Measurements from ENCODE around the gene MDFI.

MDFI gene

GRCh38 chr6:41597246-41598000 lies 40.8 kb upstream of the MDFI start:
- peaks cover under 1% of the 10 kb centered on the region for H3K4me1 ChIP-seq (ENCODE audit: insufficient read depth, low read length, severe bottlenecking)
- H3K79me2 ChIP-seq (ENCODE audit: insufficient read depth, low read length) = no peaks in the 10 kb centered on the region
- no peaks in the 10 kb centered on the region for H3K36me3 ChIP-seq (ENCODE audit: insufficient read depth, low read length)

GRCh38 chr6:41598670-41599014 lies 39.6 kb upstream of the MDFI start:
- H4K20me1 ChIP-seq (ENCODE audit: insufficient read depth, low read length) = no peaks in the 10 kb centered on the region
- H3F3A ChIP-seq (ENCODE audit: insufficient read depth, low read length) = no peaks in the 10 kb centered on the region
- H3K79me2 ChIP-seq (ENCODE audit: insufficient read depth, low read length) = no peaks in the 10 kb centered on the region
- no peaks in the 10 kb centered on the region for H3K27me3 ChIP-seq (ENCODE audit: insufficient read depth, low read length)
- H3K9ac ChIP-seq (ENCODE audit: low read length) = no peak overlapping the region
- H2AFZ ChIP-seq (ENCODE audit: low read length) = no peak overlapping the region
- H3K4me3 ChIP-seq (ENCODE audit: low read depth, low read length, poor library complexity, severe bottlenecking) = no peak overlapping the region
- H3K36me3 ChIP-seq (ENCODE audit: insufficient read depth, low read length) = no peaks in the 10 kb centered on the region
- H3K9me3 ChIP-seq (ENCODE audit: low read length) = no peaks in the 10 kb centered on the region
- no peak for TF ChIP-seq CTCF (IDR thresholded peaks at IDR 0.05; ENCODE audit: low read length)
- no peak for TF ChIP-seq EZH2 (IDR thresholded peaks at IDR 0.05; ENCODE audit: borderline replicate concordance, low read length)
- H3K9me2 ChIP-seq (ENCODE audit: low read depth, low read length) = no peaks in the 10 kb centered on the region
- no peak overlapping the region for H3K4me2 ChIP-seq (ENCODE audit: low read length)
- no peak overlapping the region for H3K27ac ChIP-seq (ENCODE audit: low read depth, low read length, poor library complexity, severe bottlenecking)
- H3K4me1 ChIP-seq (ENCODE audit: insufficient read depth, low read length, severe bottlenecking) = peaks cover 10% of the 10 kb centered on the region

More at GRCh38 chr6:41597246-41598000, 40.8 kb upstream of the MDFI start:
- Histone ChIP-seq H3F3A (ENCODE audit: insufficient read depth, low read length) (no peaks in the 10 kb centered on the region), H4K20me1 (ENCODE audit: insufficient read depth, low read length) (no peaks in the 10 kb centered on the region), H3K9me3 (ENCODE audit: low read length) (no peaks in the 10 kb centered on the region), H3K27ac (ENCODE audit: low read depth, low read length, poor library complexity, severe bottlenecking) (no peak overlapping the region), H3K9ac (ENCODE audit: low read length) (no peak overlapping the region), H3K27me3 (ENCODE audit: insufficient read depth, low read length) (no peaks in the 10 kb centered on the region), H3K4me2 (ENCODE audit: low read length) (no peak overlapping the region), H3K4me3 (ENCODE audit: low read depth, low read length, poor library complexity, severe bottlenecking) (no peak overlapping the region), H2AFZ (ENCODE audit: low read length) (no peak overlapping the region), H3K9me2 (ENCODE audit: low read depth, low read length) (no peaks in the 10 kb centered on the region)
- TF ChIP-seq CTCF (IDR thresholded peaks at IDR 0.05; ENCODE audit: low read length) (no peak), EZH2 (IDR thresholded peaks at IDR 0.05; ENCODE audit: borderline replicate concordance, low read length) (no peak)

GRCh38 chr6:41599015-41599851 lies 39.0 kb upstream of the MDFI start:
- TF ChIP-seq EZH2 (IDR thresholded peaks at IDR 0.05; ENCODE audit: borderline replicate concordance, low read length) (no peak), CTCF (IDR thresholded peaks at IDR 0.05; ENCODE audit: low read length) (no peak)
- H3K4me3 ChIP-seq (ENCODE audit: low read depth, low read length, poor library complexity, severe bottlenecking) = no peak overlapping the region
- no peaks in the 10 kb centered on the region for H4K20me1 ChIP-seq (ENCODE audit: insufficient read depth, low read length)
- H3K79me2 ChIP-seq (ENCODE audit: insufficient read depth, low read length) = no peaks in the 10 kb centered on the region
- no peaks in the 10 kb centered on the region for H3F3A ChIP-seq (ENCODE audit: insufficient read depth, low read length)
- no peak overlapping the region for H3K4me2 ChIP-seq (ENCODE audit: low read length)
- no peaks in the 10 kb centered on the region for H3K9me3 ChIP-seq (ENCODE audit: low read length)
- H3K36me3 ChIP-seq (ENCODE audit: insufficient read depth, low read length) = no peaks in the 10 kb centered on the region
- no peaks in the 10 kb centered on the region for H3K27me3 ChIP-seq (ENCODE audit: insufficient read depth, low read length)
- H3K27ac ChIP-seq (ENCODE audit: low read depth, low read length, poor library complexity, severe bottlenecking) = no peak overlapping the region
- H2AFZ ChIP-seq (ENCODE audit: low read length) = no peak overlapping the region
- H3K9me2 ChIP-seq (ENCODE audit: low read depth, low read length) = no peaks in the 10 kb centered on the region
- no peak overlapping the region for H3K9ac ChIP-seq (ENCODE audit: low read length)
- peaks cover 10% of the 10 kb centered on the region for H3K4me1 ChIP-seq (ENCODE audit: insufficient read depth, low read length, severe bottlenecking)

Measured in OCI-LY1 (cell line).